ENCODE results near the gene TOMM20L. TPM values are rescaled to one million over a fixed set of nuclear protein-coding genes. Genes with fewer than 3 reads are reported as not detected.

The TOMM20L gene
- total and polyA plus RNA-seq, 2 of the 13 experiments (the other 11 are each of a cell fraction or from before 2014, with no cell fraction given), result 0.46 TPM; not detected in 1

DNA sequence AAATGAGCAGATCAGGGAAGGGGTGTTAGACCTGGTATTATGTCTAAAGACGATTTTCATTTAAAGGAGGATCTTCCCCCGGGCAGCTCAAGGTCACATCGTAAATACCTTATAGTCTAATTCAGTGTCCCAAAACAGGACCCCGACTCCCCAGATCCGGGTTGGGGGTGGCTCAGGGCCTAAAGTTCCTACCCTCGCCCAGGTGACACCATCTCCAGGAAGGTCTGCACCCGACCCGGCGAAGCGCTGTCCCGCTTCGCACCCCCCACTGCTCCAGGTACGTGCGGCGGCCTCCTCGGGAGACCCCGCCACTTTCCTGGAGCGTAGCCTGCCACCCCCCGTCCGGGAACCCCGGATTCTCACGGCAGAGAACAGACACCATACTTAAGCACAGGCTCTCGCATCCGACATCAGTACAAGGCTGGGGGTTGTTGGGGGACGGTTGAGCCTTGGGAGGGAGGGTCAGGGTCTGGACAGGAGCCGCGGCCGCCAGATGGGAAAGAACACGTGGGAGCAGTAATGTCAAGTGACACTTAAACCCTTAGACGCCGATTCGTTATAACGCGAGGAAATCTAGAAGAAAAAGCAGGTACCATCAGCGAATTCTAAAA lies 31.0 kb downstream of the TOMM20L start (continued):
- TF ChIP-seq, protein P1, sequence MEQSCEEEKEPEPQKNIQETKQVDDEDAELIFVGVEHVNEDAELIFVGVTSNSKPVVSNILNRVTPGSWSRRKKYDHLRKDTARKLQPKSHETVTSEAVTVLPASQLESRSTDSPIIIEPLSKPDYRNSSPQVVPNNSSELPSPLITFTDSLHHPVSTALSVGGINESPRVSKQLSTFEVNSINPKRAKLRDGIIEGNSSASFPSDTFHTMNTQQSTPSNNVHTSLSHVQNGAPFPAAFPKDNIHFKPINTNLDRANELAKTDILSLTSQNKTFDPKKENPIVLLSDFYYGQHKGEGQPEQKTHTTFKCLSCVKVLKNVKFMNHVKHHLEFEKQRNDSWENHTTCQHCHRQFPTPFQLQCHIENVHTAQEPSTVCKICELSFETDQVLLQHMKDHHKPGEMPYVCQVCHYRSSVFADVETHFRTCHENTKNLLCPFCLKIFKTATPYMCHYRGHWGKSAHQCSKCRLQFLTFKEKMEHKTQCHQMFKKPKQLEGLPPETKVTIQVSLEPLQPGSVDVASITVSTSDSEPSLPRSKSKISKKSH (CRISPR knock-in tag; IDR thresholded peaks at IDR 0.05; ENCODE audit: borderline replicate concordance), result peak; percentile 43; the same call in 1 of the 2 replicates
- TF ChIP-seq, protein P2, sequence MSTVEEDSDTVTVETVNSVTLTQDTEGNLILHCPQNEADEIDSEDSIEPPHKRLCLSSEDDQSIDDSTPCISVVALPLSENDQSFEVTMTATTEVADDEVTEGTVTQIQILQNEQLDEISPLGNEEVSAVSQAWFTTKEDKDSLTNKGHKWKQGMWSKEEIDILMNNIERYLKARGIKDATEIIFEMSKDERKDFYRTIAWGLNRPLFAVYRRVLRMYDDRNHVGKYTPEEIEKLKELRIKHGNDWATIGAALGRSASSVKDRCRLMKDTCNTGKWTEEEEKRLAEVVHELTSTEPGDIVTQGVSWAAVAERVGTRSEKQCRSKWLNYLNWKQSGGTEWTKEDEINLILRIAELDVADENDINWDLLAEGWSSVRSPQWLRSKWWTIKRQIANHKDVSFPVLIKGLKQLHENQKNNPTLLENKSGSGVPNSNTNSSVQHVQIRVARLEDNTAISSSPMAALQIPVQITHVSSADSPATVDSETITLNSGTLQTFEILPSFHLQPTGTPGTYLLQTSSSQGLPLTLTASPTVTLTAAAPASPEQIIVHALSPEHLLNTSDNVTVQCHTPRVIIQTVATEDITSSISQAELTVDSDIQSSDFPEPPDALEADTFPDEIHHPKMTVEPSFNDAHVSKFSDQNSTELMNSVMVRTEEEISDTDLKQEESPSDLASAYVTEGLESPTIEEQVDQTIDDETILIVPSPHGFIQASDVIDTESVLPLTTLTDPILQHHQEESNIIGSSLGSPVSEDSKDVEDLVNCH (CRISPR knock-in tag; IDR thresholded peaks at IDR 0.05), result no peak
- TF ChIP-seq MAZ (IDR thresholded peaks at IDR 0.05; ENCODE audit: borderline replicate concordance, low read depth, low read length), result no peak
- no peak for TF ChIP-seq MAZ (CRISPR knock-in tag; IDR thresholded peaks at IDR 0.05; ENCODE audit: low read depth)
- no peak for TF ChIP-seq ZSCAN31 (CRISPR knock-in tag; IDR thresholded peaks at IDR 0.05; ENCODE audit: low read depth)
- TF ChIP-seq CHD4 (IDR thresholded peaks at IDR 0.05; ENCODE audit: borderline replicate concordance, low read length), result no peak
- TF ChIP-seq, protein P3, sequence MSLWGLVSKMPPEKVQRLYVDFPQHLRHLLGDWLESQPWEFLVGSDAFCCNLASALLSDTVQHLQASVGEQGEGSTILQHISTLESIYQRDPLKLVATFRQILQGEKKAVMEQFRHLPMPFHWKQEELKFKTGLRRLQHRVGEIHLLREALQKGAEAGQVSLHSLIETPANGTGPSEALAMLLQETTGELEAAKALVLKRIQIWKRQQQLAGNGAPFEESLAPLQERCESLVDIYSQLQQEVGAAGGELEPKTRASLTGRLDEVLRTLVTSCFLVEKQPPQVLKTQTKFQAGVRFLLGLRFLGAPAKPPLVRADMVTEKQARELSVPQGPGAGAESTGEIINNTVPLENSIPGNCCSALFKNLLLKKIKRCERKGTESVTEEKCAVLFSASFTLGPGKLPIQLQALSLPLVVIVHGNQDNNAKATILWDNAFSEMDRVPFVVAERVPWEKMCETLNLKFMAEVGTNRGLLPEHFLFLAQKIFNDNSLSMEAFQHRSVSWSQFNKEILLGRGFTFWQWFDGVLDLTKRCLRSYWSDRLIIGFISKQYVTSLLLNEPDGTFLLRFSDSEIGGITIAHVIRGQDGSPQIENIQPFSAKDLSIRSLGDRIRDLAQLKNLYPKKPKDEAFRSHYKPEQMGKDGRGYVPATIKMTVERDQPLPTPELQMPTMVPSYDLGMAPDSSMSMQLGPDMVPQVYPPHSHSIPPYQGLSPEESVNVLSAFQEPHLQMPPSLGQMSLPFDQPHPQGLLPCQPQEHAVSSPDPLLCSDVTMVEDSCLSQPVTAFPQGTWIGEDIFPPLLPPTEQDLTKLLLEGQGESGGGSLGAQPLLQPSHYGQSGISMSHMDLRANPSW (CRISPR knock-in tag; IDR thresholded peaks at IDR 0.05; ENCODE audit: borderline replicate concordance), result no peak
- peak; percentile 29; the same call in 1 of the 2 replicates for TF ChIP-seq MEIS2 (CRISPR knock-in tag; IDR thresholded peaks at IDR 0.05)
- TF ChIP-seq CBX1 (IDR thresholded peaks at IDR 0.05; ENCODE audit: low read depth), result no peak
- no peak for TF ChIP-seq ZBTB21 (CRISPR knock-in tag; IDR thresholded peaks at IDR 0.05)
- TF ChIP-seq ZNF790 (CRISPR knock-in tag; IDR thresholded peaks at IDR 0.05; ENCODE audit: borderline replicate concordance), result 0 out of 2 replicates have a peak, but pooled peaks have one; percentile 27
- TF ChIP-seq ZFP36L2 (CRISPR knock-in tag; IDR thresholded peaks at IDR 0.05), result no peak
- no peak for TF ChIP-seq KLF11 (CRISPR knock-in tag; IDR thresholded peaks at IDR 0.05)
- TF ChIP-seq, protein P4, sequence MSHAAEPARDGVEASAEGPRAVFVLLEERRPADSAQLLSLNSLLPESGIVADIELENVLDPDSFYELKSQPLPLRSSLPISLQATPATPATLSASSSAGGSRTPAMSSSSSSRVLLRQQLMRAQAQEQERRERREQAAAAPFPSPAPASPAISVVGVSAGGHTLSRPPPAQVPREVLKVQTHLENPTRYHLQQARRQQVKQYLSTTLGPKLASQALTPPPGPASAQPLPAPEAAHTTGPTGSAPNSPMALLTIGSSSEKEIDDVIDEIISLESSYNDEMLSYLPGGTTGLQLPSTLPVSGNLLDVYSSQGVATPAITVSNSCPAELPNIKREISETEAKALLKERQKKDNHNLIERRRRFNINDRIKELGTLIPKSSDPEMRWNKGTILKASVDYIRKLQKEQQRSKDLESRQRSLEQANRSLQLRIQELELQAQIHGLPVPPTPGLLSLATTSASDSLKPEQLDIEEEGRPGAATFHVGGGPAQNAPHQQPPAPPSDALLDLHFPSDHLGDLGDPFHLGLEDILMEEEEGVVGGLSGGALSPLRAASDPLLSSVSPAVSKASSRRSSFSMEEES (CRISPR knock-in tag; IDR thresholded peaks at IDR 0.05), result no peak
- TF ChIP-seq HDAC2 (CRISPR knock-in tag; IDR thresholded peaks at IDR 0.05), result no peak
- no peak for TF ChIP-seq SNRNP70 (IDR thresholded peaks at IDR 0.05; ENCODE audit: low read depth, low read length)
- TF ChIP-seq ATF7 (IDR thresholded peaks at IDR 0.05), result no peak
- no peak for TF ChIP-seq ATF7 (CRISPR knock-in tag; IDR thresholded peaks at IDR 0.05)
- no peak; the same call in 1 of the 2 replicates for TF ChIP-seq HOXA5 (CRISPR knock-in tag; IDR thresholded peaks at IDR 0.05)
- TF ChIP-seq, protein P5, sequence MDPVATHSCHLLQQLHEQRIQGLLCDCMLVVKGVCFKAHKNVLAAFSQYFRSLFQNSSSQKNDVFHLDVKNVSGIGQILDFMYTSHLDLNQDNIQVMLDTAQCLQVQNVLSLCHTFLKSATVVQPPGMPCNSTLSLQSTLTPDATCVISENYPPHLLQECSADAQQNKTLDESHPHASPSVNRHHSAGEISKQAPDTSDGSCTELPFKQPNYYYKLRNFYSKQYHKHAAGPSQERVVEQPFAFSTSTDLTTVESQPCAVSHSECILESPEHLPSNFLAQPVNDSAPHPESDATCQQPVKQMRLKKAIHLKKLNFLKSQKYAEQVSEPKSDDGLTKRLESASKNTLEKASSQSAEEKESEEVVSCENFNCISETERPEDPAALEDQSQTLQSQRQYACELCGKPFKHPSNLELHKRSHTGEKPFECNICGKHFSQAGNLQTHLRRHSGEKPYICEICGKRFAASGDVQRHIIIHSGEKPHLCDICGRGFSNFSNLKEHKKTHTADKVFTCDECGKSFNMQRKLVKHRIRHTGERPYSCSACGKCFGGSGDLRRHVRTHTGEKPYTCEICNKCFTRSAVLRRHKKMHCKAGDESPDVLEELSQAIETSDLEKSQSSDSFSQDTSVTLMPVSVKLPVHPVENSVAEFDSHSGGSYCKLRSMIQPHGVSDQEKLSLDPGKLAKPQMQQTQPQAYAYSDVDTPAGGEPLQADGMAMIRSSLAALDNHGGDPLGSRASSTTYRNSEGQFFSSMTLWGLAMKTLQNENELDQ (CRISPR knock-in tag; IDR thresholded peaks at IDR 0.05; ENCODE audit: borderline replicate concordance), result no peak

Measured in HepG2 (cell line).